CD4-positive, alpha-beta T cell (primary cell): ENCODE results near the gene BZW1. TPM values are rescaled to one million over a fixed set of nuclear protein-coding genes. Genes with fewer than 3 reads are reported as not detected.
A peak's percentile ranks its signal among the peaks of the same experiment; 100 is the strongest.

Experiments
- ATAC-seq: fragments of 200-7000 bp; cut with Tn5 transposase; one replicate; pipeline ENCODE4 v1.10.0; 2022; ENCODE audit warnings: mild to moderate bottlenecking; ENCODE audit not compliant: poor library complexity
- CTCF ChIA-PET: fragments of 350-600 bp; sonication (Branson Sonifier 250); formaldehyde crosslinking; loops from one replicate; lab custom pipeline; 2021; ENCODE audit warnings: antibody characterized with exemption, inconsistent platforms; lab: Charles Lee
- POLR2A ChIA-PET: fragments of 350-600 bp; sonication (Branson Sonifier 250); formaldehyde crosslinking; loops from one replicate; lab custom pipeline; 2021; ENCODE audit warnings: antibody characterized with exemption, inconsistent platforms; lab: Charles Lee
- DNase-seq, 14 experiments: peaks; one replicate each; pipeline ENCODE4 v3.0.0-alpha.2; 2013 to 2020; ENCODE audit warnings: mixed read lengths in 2 of 14
- H3K27ac ChIP-seq, 2 donors: one replicate each; pipeline versions ENCODE4 v1.5.1 to v1.7.0; 2013; ENCODE audit warnings: low read length in 2 of 2, low read depth in 1 of 2, mild to moderate bottlenecking in 1 of 2
- H3K27me3 ChIP-seq, 2 experiments: 1 replicate in 1 of 2; 2 replicates in 1 of 2; pipeline versions ENCODE4 v1.6.1 to v1.7.0; 2013; ENCODE audit warnings: low read length in 2 of 2, control low read depth in 1 of 2, mild to moderate bottlenecking in 1 of 2, moderate library complexity in 1 of 2; ENCODE audit not compliant: insufficient read depth in 2 of 2, control insufficient read depth in 1 of 2
- H3K36me3 ChIP-seq: one replicate; pipeline ENCODE4 v1.6.1; 2013; ENCODE audit warnings: low read length, control low read depth; ENCODE audit not compliant: insufficient read depth
- H3K4me1 ChIP-seq: one replicate; pipeline ENCODE4 v1.6.1; 2013; ENCODE audit warnings: low read length, control low read depth; ENCODE audit not compliant: insufficient read depth
- H3K4me3 ChIP-seq: one replicate; pipeline ENCODE4 v1.5.1; 2013; ENCODE audit warnings: mild to moderate bottlenecking, low read length, moderate library complexity
- H3K9me3 ChIP-seq, 2 experiments: 1 replicate in 1 of 2; 2 replicates in 1 of 2; pipeline versions ENCODE4 v1.6.1 to v1.7.0; 2013; ENCODE audit warnings: low read length in 2 of 2, mild to moderate bottlenecking in 2 of 2, control low read depth in 1 of 2, moderate library complexity in 1 of 2; ENCODE audit not compliant: control insufficient read depth in 1 of 2, insufficient read depth in 1 of 2
- H3K27ac Mint-ChIP-seq: one replicate; pipeline ENCODE4 v1.8.0; 2020; ENCODE audit warnings: mixed read lengths
- H3K27me3 Mint-ChIP-seq: one replicate; pipeline ENCODE4 v1.8.0; 2021; ENCODE audit warnings: mixed read lengths
- H3K36me3 Mint-ChIP-seq: one replicate; pipeline ENCODE4 v1.8.0; 2021; ENCODE audit warnings: low read depth, mixed read lengths
- H3K4me1 Mint-ChIP-seq: one replicate; pipeline ENCODE4 v1.8.0; 2021; ENCODE audit warnings: low read depth, mixed read lengths
- H3K4me3 Mint-ChIP-seq: one replicate; pipeline ENCODE4 v1.8.0; 2020; ENCODE audit warnings: mild to moderate bottlenecking, mixed read lengths
- H3K9me3 Mint-ChIP-seq: one replicate; pipeline ENCODE4 v1.8.0; 2020; ENCODE audit warnings: mixed read lengths
- intact Hi-C, 2 experiments: fragments of 100-400 bp; cut with DNase I in 1 of 2; cut with micrococcal nuclease in 1 of 2; formaldehyde crosslinking; loops; one replicate each; pipeline versions ENCODE4 v1.15.1 to v1.9.0; 2023 to 2025; cut with DNase I, micrococcal nuclease
- total RNA-seq, 174 experiments: library from RNA in 2 of 174; stranded (reverse) in 2 of 174; gene quantifications; one replicate each; pipeline ENCODE4 v1.2.3 and lab custom pipeline; 2021 to 2026
- TF ChIP-seq, protein P1 (sequence below): fragments of 200-600 bp; IDR thresholded peaks from one replicate; pipeline ENCODE4 v1.8.0; 2022; ENCODE audit warnings: antibody characterized with exemption, mild to moderate bottlenecking

Gene BZW1
- total RNA-seq, 2 experiments from 2014 or later = 190 to 192 TPM

DNA sequence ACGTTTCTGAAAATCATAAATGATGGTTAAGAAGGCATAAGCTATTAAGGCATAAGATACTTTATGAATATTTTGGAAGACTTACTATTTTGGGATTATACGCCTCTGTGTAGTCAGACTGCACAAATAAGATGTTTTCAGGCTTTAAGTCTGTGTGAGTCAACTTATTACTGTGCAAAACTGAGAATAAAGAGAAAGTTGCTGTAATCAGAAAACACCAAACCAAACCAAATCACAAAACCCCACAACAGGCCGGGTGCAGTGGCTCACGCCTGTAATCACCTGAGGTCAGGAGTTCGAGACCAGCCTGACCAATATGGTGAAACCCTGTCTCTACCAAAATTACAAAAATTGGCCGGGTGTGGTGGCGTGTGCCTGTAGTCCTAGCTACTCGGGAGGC lies 45.1 kb downstream of the BZW1 start:
- POLR2A ChIA-PET = interaction anchor here (0.6 to 3.8 kb wide), 6 partner anchors 7 to 431 kb away, joined by 3 to 23 read pairs (median 4); partner anchors contain the start of genes BZW1, NIF3L1 and PPIL3
- no peak for ATAC-seq
- Mint-ChIP-seq H3K27me3 (no peaks in the 10 kb centered on the region), H3K27ac (peak overlapping the region; percentile 88), H3K9me3 (no peaks in the 10 kb centered on the region), H3K4me1 (peaks cover 71% of the 10 kb centered on the region), H3K4me3 (peak overlapping the region; percentile 38), H3K36me3 (peaks cover 100% of the 10 kb centered on the region)
- peaks cover 21% of the 10 kb centered on the region for H3K4me1 ChIP-seq
- DNase-seq = no peak
- peaks cover 99% of the 10 kb centered on the region for H3K36me3 ChIP-seq
- intact Hi-C loops = loop anchor here in 1 of 2 experiments (5.0 kb wide), 1 partner anchor 35 kb away; no protein-coding TSS in a partner anchor
- no peaks in the 10 kb centered on the region for H3K9me3 ChIP-seq
- H3K4me3 ChIP-seq = no peak overlapping the region
- no peaks in the 10 kb centered on the region for H3K27me3 ChIP-seq
- CTCF ChIA-PET = no interaction called here
- TF ChIP-seq, protein P1, sequence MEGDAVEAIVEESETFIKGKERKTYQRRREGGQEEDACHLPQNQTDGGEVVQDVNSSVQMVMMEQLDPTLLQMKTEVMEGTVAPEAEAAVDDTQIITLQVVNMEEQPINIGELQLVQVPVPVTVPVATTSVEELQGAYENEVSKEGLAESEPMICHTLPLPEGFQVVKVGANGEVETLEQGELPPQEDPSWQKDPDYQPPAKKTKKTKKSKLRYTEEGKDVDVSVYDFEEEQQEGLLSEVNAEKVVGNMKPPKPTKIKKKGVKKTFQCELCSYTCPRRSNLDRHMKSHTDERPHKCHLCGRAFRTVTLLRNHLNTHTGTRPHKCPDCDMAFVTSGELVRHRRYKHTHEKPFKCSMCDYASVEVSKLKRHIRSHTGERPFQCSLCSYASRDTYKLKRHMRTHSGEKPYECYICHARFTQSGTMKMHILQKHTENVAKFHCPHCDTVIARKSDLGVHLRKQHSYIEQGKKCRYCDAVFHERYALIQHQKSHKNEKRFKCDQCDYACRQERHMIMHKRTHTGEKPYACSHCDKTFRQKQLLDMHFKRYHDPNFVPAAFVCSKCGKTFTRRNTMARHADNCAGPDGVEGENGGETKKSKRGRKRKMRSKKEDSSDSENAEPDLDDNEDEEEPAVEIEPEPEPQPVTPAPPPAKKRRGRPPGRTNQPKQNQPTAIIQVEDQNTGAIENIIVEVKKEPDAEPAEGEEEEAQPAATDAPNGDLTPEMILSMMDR = no peak
- H3K27ac ChIP-seq = no peak overlapping the region

DNA sequence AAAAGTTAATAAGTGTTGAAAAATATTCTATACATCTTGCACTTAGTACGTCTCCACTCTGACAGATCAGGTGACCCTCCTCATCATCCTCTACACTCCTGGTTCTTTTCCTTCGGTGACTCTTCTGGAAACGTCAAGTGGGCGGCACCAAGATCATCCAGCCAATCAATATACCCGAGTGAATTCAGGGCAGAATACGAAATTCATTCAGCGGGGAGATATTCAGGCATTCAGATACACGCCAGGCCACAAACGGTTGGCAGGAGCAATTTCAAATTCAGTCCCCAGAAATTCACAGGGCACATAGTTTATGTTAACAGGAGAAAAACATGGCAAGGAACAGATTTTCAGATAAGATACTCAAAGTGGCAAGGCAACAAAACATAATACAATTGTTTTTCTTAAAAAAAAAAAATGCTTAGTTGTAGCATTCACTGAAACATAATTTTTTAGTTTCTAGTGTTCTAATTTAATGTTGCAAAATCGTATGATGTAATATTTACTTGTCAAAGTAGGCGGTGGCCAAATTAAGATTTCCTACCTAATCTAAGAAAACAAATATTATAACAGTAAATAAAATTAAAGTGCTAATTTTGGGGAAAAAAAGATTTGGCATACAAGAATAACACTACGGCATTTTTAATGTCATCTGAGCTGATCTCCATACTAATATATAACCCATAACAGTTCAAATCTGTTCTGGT lies 48.5 kb downstream of the BZW1 start:
- Mint-ChIP-seq H3K36me3 (peaks cover 96% of the 10 kb centered on the region), H3K9me3 (no peaks in the 10 kb centered on the region), H3K4me1 (peaks cover 73% of the 10 kb centered on the region), H3K27me3 (peaks cover 4% of the 10 kb centered on the region), H3K4me3 (peak overlapping the region; percentile 97), H3K27ac (peak overlapping the region; percentile 88)
- Histone ChIP-seq H3K27ac (peak overlapping the region in 1 of 2 donors; percentile 7), H3K36me3 (peaks cover 70% of the 10 kb centered on the region), H3K9me3 (no peaks in the 10 kb centered on the region), H3K4me3 (peak overlapping the region; percentile 96), H3K27me3 (no peaks in the 10 kb centered on the region), H3K4me1 (peaks cover 27% of the 10 kb centered on the region)
- CTCF ChIA-PET = no interaction called here
- no peak for ATAC-seq
- TF ChIP-seq, protein P1 = no peak
- POLR2A ChIA-PET = interaction anchor here (0.7 to 3.8 kb wide), 7 partner anchors 11 to 373 kb away, joined by 3 to 23 read pairs (median 5); partner anchors contain the start of genes CFLAR, NIF3L1 and PPIL3
- peak in 4 of 14 experiments; percentile 20 to 53 (median 48) for DNase-seq
- intact Hi-C loops = loop anchor here (5.0 to 10.0 kb wide), 2 partner anchors 102 to 595 kb away; partner anchors contain the start of genes ORC2 (in 1 of the 2), STRADB (in 1 of the 2) and TRAK2 (in 1 of the 2)

DNA sequence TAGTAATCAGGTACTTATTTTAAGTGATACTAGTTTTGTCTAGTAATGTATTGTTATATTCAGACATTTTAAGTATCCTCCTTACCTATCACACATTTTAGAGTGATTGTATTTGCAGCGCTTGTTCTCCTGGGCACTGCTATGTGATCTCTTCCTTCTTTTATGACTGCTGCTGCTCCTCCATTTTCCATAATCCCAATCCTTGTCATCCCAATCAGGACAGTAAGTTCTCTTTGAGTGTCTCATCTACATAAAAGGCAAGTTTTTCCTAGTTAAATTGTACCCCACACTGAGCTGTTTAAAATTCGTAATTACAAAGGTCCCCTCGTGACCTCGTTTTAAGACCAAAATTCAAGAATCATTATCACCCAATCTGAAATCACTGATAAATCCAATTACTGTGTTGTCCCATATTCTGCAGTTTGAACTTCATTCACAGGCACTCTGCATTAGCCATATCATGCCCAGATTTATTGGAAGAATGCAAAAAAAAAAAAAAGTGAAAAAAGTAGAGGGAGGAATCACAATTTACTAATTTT lies 50.0 kb downstream of the BZW1 start:
- Mint-ChIP-seq H3K36me3 (peaks cover 81% of the 10 kb centered on the region), H3K4me1 (peaks cover 68% of the 10 kb centered on the region), H3K9me3 (no peaks in the 10 kb centered on the region), H3K27me3 (peaks cover 4% of the 10 kb centered on the region), H3K4me3 (peak overlapping the region; percentile 97), H3K27ac (peak overlapping the region; percentile 88)
- intact Hi-C loops = loop anchor here (2.0 to 10.0 kb wide), 4 partner anchors 49 to 593 kb away; partner anchors contain the start of genes ORC2 (in 1 of the 2), STRADB (in 1 of the 2) and TRAK2 (in 1 of the 2)
- ATAC-seq (no peak), DNase-seq (no peak)
- H3K27ac ChIP-seq = peak overlapping the region in 1 of 2 donors; percentile 22
- H3K27me3 ChIP-seq = no peaks in the 10 kb centered on the region
- ChIA-PET CTCF (interaction anchor here (0.5 to 1.1 kb wide), 4 partner anchors 23 to 148 kb away, joined by 3 to 5 read pairs (median 4); partner anchors contain the start of genes NIF3L1 and PPIL3), POLR2A (interaction anchor here (0.6 to 1.7 kb wide), 4 partner anchors 12 to 275 kb away, joined by 3 to 7 read pairs (median 5); partner anchors contain the start of genes NIF3L1 and PPIL3)
- peaks cover 56% of the 10 kb centered on the region for H3K36me3 ChIP-seq
- H3K4me1 ChIP-seq = peaks cover 30% of the 10 kb centered on the region
- peak overlapping the region; percentile 96 for H3K4me3 ChIP-seq
- no peaks in the 10 kb centered on the region for H3K9me3 ChIP-seq
- TF ChIP-seq, protein P1 = no peak
